ENCODE results near the gene NECTIN2. TPM values are rescaled to one million over a fixed set of nuclear protein-coding genes. Genes with fewer than 3 reads are reported as not detected.

Gene NECTIN2
- total RNA-seq, 4 donors from 2014 or later, result 75.2 to 91.1 (median 82.4) TPM

- H3K4me3 ChIP-seq (ENCODE audit: low read depth, poor library complexity, severe bottlenecking), result no peak overlapping the region
- WGBS, 2 donors, result 57 to 62% methylated on average over 12 of the region's 12 CpGs
- no peak for DNase-seq (ENCODE audit: low spot score in 2 of 2)
- intact Hi-C loops (cut with DNase I; ENCODE audit: low total_unique reads), result loop anchor here (5.0 to 10.0 kb wide), 2 partner anchors 48 to 420 kb away; partner anchors contain the start of gene CKM
- TF ChIP-seq, protein P1, sequence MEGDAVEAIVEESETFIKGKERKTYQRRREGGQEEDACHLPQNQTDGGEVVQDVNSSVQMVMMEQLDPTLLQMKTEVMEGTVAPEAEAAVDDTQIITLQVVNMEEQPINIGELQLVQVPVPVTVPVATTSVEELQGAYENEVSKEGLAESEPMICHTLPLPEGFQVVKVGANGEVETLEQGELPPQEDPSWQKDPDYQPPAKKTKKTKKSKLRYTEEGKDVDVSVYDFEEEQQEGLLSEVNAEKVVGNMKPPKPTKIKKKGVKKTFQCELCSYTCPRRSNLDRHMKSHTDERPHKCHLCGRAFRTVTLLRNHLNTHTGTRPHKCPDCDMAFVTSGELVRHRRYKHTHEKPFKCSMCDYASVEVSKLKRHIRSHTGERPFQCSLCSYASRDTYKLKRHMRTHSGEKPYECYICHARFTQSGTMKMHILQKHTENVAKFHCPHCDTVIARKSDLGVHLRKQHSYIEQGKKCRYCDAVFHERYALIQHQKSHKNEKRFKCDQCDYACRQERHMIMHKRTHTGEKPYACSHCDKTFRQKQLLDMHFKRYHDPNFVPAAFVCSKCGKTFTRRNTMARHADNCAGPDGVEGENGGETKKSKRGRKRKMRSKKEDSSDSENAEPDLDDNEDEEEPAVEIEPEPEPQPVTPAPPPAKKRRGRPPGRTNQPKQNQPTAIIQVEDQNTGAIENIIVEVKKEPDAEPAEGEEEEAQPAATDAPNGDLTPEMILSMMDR (IDR thresholded peaks at IDR 0.05), result no peak
- no peak for TF ChIP-seq POLR2A (IDR thresholded peaks at IDR 0.05)
These were observed 58.4 kb downstream of the NECTIN2 start for GRCh38 chr19:44904426-44904994.

GRCh38 chr19:44905437-44906160, 59.5 kb downstream of the NECTIN2 start, which contains the start of gene APOE:
TSS of gene APOE (plus strand) at chr19:44905796. CDS start at chr19:44906625, 829 bp downstream.
- intact Hi-C loops (cut with DNase I; ENCODE audit: low total_unique reads), result loop anchor here (10.0 kb wide), 1 partner anchor 419 kb away; the partner anchor contains the start of gene CKM
- no peak for DNase-seq (ENCODE audit: low spot score in 2 of 2)
- TF ChIP-seq, protein P1 (IDR thresholded peaks at IDR 0.05), result no peak
- TF ChIP-seq POLR2A (IDR thresholded peaks at IDR 0.05), result no peak
- 4 to 5% methylated on average over 16 to 19 of the region's 20 CpGs for WGBS, 2 donors
- peak within 1 kb of the TSS; percentile 4 for H3K4me3 ChIP-seq (ENCODE audit: low read depth, poor library complexity, severe bottlenecking)

DNA sequence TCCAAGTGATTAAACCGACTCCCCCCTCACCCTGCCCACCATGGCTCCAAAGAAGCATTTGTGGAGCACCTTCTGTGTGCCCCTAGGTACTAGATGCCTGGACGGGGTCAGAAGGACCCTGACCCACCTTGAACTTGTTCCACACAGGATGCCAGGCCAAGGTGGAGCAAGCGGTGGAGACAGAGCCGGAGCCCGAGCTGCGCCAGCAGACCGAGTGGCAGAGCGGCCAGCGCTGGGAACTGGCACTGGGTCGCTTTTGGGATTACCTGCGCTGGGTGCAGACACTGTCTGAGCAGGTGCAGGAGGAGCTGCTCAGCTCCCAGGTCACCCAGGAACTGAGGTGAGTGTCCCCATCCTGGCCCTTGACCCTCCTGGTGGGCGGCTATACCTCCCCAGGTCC, 61.5 kb downstream of the NECTIN2 start:
- DNase-seq (ENCODE audit: low spot score in 2 of 2), result no peak
- WGBS, 2 donors, result 91 to 92% methylated on average over 12 of the region's 12 CpGs
- TF ChIP-seq POLR2A (IDR thresholded peaks at IDR 0.05), result no peak
- TF ChIP-seq, protein P1 (IDR thresholded peaks at IDR 0.05), result no peak
- intact Hi-C loops (cut with DNase I; ENCODE audit: low total_unique reads), result loop anchor here (10.0 kb wide), 1 partner anchor 417 kb away; the partner anchor contains the start of gene CKM
- H3K4me3 ChIP-seq (ENCODE audit: low read depth, poor library complexity, severe bottlenecking), result no peak overlapping the region

GRCh38 chr19:44908074-44908835, 62.2 kb downstream of the NECTIN2 start:
- no peak overlapping the region for H3K4me3 ChIP-seq (ENCODE audit: low read depth, poor library complexity, severe bottlenecking)
- 95% methylated on average over 38 to 41 of the region's 46 CpGs for WGBS, 2 donors
- no peak for DNase-seq (ENCODE audit: low spot score in 2 of 2)
- intact Hi-C loops (cut with DNase I; ENCODE audit: low total_unique reads), result loop anchor here (10.0 kb wide), 1 partner anchor 417 kb away; the partner anchor contains the start of gene CKM
- TF ChIP-seq, protein P1 (IDR thresholded peaks at IDR 0.05), result no peak
- TF ChIP-seq POLR2A (IDR thresholded peaks at IDR 0.05), result no peak

DNA sequence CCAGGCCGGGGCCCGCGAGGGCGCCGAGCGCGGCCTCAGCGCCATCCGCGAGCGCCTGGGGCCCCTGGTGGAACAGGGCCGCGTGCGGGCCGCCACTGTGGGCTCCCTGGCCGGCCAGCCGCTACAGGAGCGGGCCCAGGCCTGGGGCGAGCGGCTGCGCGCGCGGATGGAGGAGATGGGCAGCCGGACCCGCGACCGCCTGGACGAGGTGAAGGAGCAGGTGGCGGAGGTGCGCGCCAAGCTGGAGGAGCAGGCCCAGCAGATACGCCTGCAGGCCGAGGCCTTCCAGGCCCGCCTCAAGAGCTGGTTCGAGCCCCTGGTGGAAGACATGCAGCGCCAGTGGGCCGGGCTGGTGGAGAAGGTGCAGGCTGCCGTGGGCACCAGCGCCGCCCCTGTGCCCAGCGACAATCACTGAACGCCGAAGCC, 62.8 kb downstream of the NECTIN2 start:
- no peak for TF ChIP-seq POLR2A (IDR thresholded peaks at IDR 0.05)
- TF ChIP-seq, protein P1 (IDR thresholded peaks at IDR 0.05), result no peak
- intact Hi-C loops (cut with DNase I; ENCODE audit: low total_unique reads), result loop anchor here (10.0 kb wide), 1 partner anchor 416 kb away; the partner anchor contains the start of gene CKM
- no peak overlapping the region for H3K4me3 ChIP-seq (ENCODE audit: low read depth, poor library complexity, severe bottlenecking)
- DNase-seq (ENCODE audit: low spot score in 2 of 2), result no peak
- 93 to 97% methylated on average over 20 to 41 of the region's 44 CpGs for WGBS, 2 donors
